ENCODE data around the gene GLRA2.
"Not testable (repeated sequence)": the region's sequence is repeated elsewhere in the genome, so short reads cannot be mapped to it uniquely, and the experiment has no call there.

The GLRA2 gene

DNA sequence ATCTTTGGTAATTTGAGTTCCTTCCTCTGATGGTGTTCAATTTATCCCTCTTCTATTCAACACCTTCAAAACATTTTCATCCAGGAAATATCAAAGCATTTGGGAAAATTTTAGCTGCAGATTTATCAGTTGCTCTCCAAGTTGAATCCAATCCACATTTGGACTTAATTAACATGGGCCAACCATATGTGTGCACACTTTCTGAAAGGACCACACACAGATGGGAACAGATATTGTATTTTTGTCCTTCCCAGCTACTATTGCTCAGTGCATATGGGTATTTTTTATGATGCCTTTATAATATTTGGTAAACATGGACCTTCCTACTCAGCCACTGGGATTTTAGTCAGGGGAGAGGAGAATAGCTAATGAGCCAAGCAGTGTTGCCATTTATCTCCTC is 65.2 kb downstream of the GLRA2 start:
- no peak for DNase-seq

DNA sequence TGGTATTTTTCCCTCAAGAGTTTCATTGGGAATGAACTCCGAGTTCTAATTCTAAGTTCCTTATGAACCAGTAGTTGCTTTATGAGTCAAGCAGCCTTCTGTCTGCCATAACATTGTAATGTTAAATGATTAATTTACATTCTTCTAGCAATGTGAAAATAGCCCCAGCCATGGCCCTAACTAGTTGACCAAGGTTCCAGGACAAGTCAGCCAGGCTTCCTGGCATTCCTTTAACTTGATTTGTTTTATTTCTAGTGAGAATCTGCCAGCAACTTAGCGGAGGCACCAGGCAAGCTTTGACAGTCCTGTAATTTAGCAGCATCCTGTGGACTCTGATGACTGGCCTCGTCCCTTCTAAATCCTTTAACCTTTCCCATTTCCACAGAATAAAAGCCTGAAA is 69.0 kb downstream of the GLRA2 start:
- DNase-seq: no peak

DNA sequence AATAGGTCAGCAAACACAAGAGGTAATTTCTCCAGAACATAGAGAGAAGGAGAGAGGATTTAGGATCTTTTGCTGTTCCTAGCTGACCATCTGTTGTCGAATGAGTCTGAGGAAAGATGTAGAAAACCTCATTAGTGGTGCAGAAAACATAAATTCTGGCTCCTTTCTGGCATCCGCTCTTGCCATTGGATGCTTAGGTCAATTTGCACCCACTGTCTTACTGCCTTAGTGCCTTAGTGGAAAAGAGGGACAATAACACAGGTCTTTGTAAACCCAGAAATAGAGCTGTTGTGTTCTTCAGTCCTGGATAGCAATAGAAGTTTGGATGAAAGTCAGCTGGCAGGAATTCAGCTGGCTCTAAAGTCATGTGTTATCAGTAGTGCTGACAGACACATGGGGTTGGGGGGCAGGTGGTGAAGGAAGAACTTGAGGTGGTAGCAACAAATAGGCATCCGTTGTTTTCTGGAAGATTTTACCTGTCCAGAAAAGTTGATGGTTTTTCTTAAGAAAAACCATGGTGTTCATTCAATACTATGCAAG is 78.2 kb downstream of the GLRA2 start:
- DNase-seq: no peak

GRCh38 chrX:14612450-14612849 is 83.1 kb downstream of the GLRA2 start:
- not testable (repeated sequence) for DNase-seq

- no peak for DNase-seq
Measured at GRCh38 chrX:14616301-14616700, 87.0 kb downstream of the GLRA2 start.

- no peak for DNase-seq
Measured at GRCh38 chrX:14616836-14617235, 87.5 kb downstream of the GLRA2 start.

DNA sequence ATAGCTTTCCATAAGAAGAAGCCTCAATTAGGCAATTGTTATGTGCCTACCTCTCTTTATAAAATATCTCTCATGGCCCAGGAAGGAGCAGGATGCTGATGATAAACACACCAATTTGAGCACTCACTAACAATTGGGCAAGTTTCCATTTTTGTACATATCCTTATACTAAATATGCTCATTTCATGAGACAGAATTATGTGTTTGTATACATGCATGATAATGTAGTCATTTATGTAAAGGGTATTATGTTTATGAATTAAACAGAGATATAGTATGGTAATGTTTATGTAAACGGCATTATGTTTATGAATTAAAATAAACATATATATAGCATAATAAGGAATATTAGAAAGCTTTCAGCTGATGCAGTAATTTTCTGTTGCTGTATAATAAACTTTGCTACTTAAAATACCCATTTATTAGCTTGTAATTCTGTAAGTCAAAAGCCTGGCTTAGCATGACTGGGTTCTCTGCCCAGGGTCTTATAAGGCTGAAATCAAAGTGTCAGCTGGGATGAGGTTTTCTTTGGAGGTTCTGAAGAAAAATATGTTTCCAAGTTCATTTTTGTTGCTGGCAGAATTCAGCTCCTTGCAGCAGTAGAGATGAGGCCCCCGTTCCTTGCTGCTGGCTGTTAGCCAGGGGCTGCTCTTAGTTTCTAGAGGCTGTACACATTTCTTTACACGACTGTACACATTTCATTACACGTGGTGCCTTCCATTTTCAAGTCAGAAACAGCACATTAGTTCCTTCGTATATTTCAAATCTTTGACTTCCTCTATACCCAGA is 89.0 kb downstream of the GLRA2 start:
- DNase-seq: no peak

DNA sequence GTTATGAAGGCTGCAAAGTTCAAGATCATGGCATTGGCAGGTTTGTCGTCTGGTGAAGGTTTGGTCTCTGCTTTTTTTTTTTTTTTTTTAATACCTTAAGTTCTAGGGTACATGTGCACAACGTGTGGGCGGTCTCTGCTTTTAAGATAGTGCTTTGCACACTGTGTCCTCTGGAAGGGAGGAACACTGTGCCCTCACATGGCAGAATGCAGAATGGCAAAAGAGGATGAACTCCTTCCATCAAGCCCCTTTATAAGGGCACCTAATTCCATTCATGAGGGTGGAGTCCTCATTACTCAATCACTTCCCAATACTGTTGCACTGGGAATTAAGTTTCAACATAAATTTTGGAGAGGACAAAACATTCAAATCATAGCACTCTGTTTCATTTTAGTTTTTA is 101.4 kb downstream of the GLRA2 start:
- no peak for DNase-seq

DNA sequence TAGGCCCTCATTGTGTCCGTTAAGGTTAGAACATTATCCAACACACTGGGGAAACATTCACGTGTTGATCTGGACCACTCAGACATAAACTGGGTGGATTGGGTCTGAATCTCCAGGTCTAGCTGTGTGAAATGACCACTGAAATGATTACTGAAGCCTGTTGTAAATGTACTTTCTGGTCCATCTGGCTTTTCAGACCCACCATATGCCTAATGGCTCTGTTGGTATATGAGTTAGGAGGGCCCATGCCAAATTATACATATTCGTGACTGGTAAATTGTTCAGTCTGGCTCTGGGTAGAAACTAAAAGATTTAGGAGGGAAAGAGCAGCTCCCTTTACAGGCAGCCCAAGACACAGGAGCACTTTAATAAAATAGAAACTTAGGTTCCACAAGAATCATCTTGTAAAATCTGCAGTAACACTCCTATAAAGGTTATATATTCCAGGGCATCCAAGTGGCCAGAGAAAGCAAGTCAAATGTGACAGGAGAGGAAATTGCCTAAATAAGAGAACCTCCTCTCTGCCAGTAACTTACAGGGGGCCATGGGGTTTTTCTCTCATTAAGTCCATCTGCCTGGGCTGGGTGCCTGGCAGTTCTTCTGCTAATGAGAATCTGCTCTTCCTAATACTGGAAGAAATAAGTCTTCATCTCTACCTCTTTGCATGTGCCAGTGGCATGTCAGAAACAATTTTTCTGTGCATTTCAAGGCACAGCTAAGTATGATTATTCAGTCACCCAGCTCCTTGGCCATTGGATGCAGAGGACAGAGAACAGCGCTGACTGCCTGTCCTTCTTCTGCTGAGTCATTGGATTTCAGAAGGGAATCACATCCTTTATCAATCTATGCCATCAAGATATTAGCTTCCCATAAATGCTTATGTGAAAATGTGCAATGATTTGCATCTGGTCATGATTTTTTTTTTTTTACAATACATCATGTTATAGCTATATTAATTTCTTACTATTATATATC is 112.6 kb downstream of the GLRA2 start:
- no peak for DNase-seq

- DNase-seq: no peak
Measured at GRCh38 chrX:14660970-14661369, 131.6 kb downstream of the GLRA2 start.

- DNase-seq: no peak
Measured at GRCh38 chrX:14670819-14671218, 141.5 kb downstream of the GLRA2 start.

- DNase-seq: no peak
Measured at GRCh38 chrX:14672611-14673172, 143.4 kb downstream of the GLRA2 start.

DNA sequence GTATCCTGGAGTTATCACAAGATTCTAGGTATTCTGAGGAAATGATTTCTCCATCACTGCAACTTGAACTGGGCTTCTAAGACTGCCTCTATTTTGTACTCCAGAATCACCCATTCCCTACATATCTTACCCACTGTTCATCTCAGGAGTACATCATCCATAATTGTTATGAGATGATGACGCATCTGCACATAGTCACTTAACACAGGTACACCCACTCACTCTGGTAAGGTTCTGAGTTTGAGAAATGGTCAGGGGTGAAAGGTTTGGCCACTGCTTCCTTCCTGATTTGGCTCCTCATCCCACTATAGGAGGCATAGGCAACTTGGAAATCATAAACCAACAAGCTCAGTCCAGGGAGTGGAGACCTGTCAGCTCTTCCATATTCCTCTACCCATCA is 143.9 kb downstream of the GLRA2 start:
- DNase-seq: no peak

DNA sequence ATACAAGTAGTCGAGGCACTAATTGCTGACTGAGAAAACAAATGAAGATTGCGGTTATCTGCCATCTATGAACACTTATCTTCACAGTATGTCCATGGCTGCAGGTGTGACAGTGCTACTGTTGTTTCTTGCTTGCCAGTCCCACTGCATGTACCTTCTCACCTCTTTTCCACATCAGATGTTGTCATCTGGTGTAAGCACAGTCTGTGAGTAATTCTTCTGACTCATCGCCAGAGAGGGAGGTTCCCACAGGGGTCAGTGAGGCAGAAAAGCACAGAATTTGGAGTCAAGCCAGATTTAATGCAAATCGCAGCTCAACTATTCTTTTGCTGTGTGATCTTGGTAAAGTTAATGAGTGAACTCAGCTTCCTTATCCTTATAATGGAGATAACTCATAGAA is 144.4 kb downstream of the GLRA2 start:
- no peak for DNase-seq

DNA sequence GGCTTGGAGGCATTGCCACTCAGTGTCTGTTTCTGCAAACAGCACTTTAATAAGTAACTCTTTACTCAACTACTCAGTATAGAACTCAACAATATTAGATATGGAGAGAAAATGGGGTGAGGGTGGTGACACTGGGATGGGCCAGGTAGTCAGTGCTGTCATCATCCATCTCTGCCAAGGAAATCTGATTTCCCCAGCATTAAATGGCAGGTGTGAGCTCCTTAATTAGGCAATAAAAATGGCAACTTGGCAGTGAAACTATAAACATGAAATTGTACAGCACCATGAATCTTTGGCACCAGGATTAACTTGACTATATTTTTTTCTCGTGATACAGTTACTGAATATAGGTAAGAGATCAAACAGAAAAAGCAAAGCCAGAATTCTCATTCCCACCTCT is 146.2 kb downstream of the GLRA2 start:
- no peak for DNase-seq

- DNase-seq: no peak
Measured at GRCh38 chrX:14676431-14676830, 147.1 kb downstream of the GLRA2 start.

GRCh38 chrX:14688331-14688730 is 159.0 kb downstream of the GLRA2 start:
- not testable (repeated sequence) for DNase-seq

GRCh38 chrX:14690553-14690952 is 161.2 kb downstream of the GLRA2 start:
- DNase-seq: no peak

DNA sequence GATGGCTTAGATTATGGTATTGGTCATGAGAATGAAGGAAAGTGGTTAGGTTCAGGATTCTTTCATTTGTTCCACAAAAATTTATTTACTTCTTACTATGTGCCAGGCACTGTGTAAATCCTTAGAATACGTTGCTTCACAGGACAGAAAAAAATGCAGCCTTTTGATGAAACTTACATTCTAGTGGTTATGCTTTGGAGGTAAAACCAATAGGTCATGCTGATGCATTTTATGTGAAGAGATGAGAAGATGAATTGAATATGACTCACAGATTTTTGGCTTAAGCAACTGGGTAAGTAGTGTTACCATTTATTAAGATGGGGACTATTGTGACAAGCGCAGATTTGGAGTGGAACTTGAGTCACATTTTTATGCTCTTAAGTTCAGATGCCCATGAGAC is 165.3 kb downstream of the GLRA2 start:
- no peak for DNase-seq

- DNase-seq: peak in 1 of 2 donors; percentile 2
Measured at GRCh38 chrX:14697451-14697850, 168.1 kb downstream of the GLRA2 start.

GRCh38 chrX:14698790-14699189 is 169.5 kb downstream of the GLRA2 start:
- no peak for DNase-seq

- DNase-seq: no peak
Measured at GRCh38 chrX:14700982-14701381, 171.6 kb downstream of the GLRA2 start.

GRCh38 chrX:14702145-14702544 is 172.8 kb downstream of the GLRA2 start:
- DNase-seq: no peak

Measured in CD4-positive, alpha-beta T cell treated with Interferon alpha-2 for 1 hour (primary cell).